Activated naive CD4-positive, alpha-beta T cell treated with anti-CD3 and anti-CD28 coated beads for 36 hours (primary cell): ENCODE results near the gene CD44. TPM values are rescaled to one million over a fixed set of nuclear protein-coding genes. Genes with fewer than 3 reads are reported as not detected.

Experiments
- CTCF ChIA-PET: fragments of 350-600 bp; sonication (Branson Sonifier 250); formaldehyde crosslinking; loops from one replicate; lab custom pipeline; 2021; ENCODE audit warnings: antibody characterized with exemption; lab: Charles Lee
- DNase-seq: peaks from one replicate; pipeline ENCODE4 v3.0.0-alpha.2; 2020
- H3K27ac Mint-ChIP-seq: one replicate; pipeline ENCODE4 v1.8.0; 2021; ENCODE audit warnings: mild to moderate bottlenecking, mixed read lengths
- H3K27me3 Mint-ChIP-seq: one replicate; pipeline ENCODE4 v1.8.0; 2021; ENCODE audit warnings: low read depth, mixed read lengths
- H3K36me3 Mint-ChIP-seq: one replicate; pipeline ENCODE4 v1.8.0; 2021; ENCODE audit warnings: low read depth, mixed read lengths
- H3K4me1 Mint-ChIP-seq: one replicate; pipeline ENCODE4 v1.8.0; 2021; ENCODE audit warnings: low read depth, mixed read lengths
- H3K4me3 Mint-ChIP-seq: one replicate; pipeline ENCODE4 v1.8.0; 2021; ENCODE audit warnings: mild to moderate bottlenecking, moderate library complexity, mixed read lengths
- H3K9me3 Mint-ChIP-seq: one replicate; pipeline ENCODE4 v1.8.0; 2021; ENCODE audit warnings: mixed read lengths
- intact Hi-C: fragments of 100-400 bp; cut with micrococcal nuclease; formaldehyde crosslinking; loops from one replicate; pipeline ENCODE4 v1.15.1; 2023
- total RNA-seq, 2 experiments: library from RNA; stranded (reverse); gene quantifications; one replicate each; pipeline ENCODE4 v1.2.3, GENCODE V29; 2021

CD44 gene
- total RNA-seq, 2 experiments from 2014 or later: 389 to 405 TPM

DNA sequence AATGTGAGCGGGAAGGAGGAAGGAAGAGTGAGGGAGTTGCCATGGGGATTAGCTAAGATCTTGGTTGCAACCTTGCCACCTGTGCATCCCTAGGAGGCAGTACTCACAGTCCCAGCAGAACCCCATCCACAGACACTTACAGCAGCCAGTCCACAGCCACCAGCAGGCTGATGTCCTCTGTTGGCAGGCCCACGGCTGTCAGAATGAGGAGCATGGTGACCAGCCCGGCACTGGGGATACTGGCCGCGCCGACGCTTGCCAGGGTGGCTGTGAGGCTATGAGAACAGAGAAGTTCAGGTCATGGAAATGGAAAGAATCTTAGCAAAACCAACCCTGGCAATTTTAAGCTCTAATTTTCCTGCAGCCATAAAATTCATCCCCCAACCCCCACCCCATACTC is 141.8 kb downstream of the CD44 start:
- H3K4me3 Mint-ChIP-seq: no peak overlapping the region
- H3K36me3 Mint-ChIP-seq: no peaks in the 10 kb centered on the region
- no peaks in the 10 kb centered on the region for H3K27me3 Mint-ChIP-seq
- intact Hi-C loops: no loop called here
- CTCF ChIA-PET: interaction anchor here (0.6 to 2.0 kb wide), 2 partner anchors 40 to 111 kb away, joined by 4 to 5 read pairs; no protein-coding TSS in a partner anchor
- peaks cover 18% of the 10 kb centered on the region for H3K4me1 Mint-ChIP-seq
- no peak for DNase-seq
- H3K9me3 Mint-ChIP-seq: no peaks in the 10 kb centered on the region
- H3K27ac Mint-ChIP-seq: no peak overlapping the region

DNA sequence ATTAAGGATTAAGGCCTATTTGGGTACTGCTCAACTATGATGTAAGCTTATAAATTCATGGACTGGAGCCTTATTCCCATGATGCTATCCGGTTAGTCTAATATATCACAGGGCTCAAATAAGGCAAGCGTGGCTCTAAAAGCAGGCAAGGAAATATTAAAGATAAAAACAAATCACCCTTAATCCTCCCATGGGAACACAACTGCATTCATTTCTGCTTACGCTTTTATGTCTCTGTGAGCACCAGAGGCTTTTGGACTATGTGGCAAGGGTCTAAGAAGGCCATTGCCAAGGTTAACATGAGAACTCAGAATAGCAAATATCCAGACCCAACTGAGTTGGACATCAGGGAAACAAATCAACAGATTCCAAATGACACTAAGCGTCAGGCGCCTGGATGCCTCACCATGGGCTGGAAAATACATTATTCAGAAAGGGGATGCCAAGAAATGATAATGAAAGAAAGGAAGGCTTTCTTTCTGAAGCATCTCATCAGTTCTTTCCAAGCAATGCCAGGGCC is 142.3 kb downstream of the CD44 start:
- Mint-ChIP-seq H3K36me3 (no peaks in the 10 kb centered on the region), H3K4me1 (peaks cover 12% of the 10 kb centered on the region), H3K9me3 (no peaks in the 10 kb centered on the region), H3K27ac (no peak overlapping the region), H3K27me3 (no peaks in the 10 kb centered on the region), H3K4me3 (no peak overlapping the region)
- intact Hi-C loops: no loop called here
- CTCF ChIA-PET: interaction anchor here (0.6 to 2.0 kb wide), 2 partner anchors 40 to 110 kb away, joined by 4 to 5 read pairs; no protein-coding TSS in a partner anchor
- DNase-seq: no peak

Other genes with a start within 250 kb of the CD44 start
- gene APIP, start 222.8 kb upstream of the CD44 start, total RNA-seq: 10 to 100 TPM; 42.4 to 42.5 TPM
- 10 to 100 TPM; 38.2 to 40.9 TPM for gene PDHX, start 222.6 kb upstream of the CD44 start, total RNA-seq